Measurements from ENCODE around the gene LDAF1.
A peak's percentile ranks its signal among the peaks of the same experiment; 100 is the strongest.
"Not testable (repeated sequence)": the region's sequence is repeated elsewhere in the genome, so short reads cannot be mapped to it uniquely, and the experiment has no call there.

Gene LDAF1

GRCh38 chr16:21158208-21159110, at the start of gene LDAF1:
LDAF1 (plus strand) TSS chr16:21158674; CDS start chr16:21161183, 2,509 bp downstream.
- DNase-seq: peak; percentile 6

DNA sequence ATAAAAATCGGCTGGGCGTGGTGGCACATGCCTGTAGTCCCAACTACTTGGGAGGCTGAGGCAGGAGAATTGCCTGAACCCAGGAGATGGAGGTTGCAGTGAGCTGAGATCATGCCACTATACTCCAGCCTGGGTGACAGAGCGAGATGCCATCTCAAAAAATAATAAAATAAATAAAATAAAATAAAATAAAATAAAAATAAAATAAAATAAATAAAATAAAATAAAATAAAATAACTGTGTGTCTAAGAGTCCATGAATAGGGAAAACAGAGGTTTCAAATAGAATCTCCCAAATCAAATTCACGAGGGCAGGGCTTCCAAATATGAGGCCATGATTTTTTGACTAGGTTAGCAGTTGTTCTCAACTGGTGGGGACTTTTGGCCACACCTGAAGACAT, 42.9 kb upstream of the LDAF1 start:
- not testable (repeated sequence) for DNase-seq

GRCh38 chr16:21116148-21116693, 42.3 kb upstream of the LDAF1 start:
- no peak for DNase-seq

- DNase-seq: no peak
These were observed 40.9 kb upstream of the LDAF1 start for GRCh38 chr16:21117567-21117966.

DNA sequence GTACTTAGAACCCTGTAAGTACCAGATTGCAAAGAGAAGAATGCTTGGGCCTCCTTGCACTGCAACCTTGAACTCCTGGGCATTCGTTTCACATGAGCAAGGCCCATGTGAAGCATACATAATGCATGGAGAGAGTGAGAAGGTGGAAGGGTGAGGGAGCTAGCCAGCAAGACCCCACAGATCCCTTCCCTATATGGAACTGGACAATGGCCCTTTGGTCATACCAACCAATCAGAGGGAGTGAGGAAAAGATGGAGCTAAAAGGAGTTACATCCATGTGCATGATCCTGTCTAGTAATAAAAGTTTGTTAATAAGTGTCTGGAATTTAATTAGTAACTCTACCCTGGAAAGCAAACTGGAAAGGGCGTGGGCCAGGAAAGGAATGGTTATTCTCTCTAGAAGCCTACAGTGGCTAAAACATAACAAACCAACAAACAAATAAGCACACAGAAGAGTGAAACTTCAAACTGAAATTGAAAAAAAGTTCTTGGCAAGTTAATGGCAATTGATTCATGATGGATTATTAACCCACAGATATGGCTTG, 37.4 kb upstream of the LDAF1 start:
- DNase-seq: no peak

DNA sequence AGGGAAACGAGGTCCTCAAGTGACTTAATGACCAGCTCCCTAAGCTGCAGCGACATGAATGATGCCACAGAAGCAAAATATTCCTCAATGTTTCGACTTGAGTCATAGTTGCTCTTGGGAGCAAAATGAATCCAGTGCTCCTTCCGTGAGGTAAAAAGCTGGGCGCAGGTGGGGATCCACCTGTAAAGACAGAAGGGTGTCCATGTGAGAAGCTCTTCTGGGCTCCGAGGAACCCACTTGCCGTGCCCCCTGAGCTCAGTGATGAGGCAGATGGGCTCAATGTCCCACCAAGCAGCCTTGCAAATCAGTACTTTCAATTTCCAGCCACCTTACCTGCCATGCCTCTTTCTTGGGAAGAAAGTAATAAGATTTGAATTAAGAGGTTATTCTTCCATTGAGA, 33.3 kb upstream of the LDAF1 start:
- DNase-seq: no peak

DNA sequence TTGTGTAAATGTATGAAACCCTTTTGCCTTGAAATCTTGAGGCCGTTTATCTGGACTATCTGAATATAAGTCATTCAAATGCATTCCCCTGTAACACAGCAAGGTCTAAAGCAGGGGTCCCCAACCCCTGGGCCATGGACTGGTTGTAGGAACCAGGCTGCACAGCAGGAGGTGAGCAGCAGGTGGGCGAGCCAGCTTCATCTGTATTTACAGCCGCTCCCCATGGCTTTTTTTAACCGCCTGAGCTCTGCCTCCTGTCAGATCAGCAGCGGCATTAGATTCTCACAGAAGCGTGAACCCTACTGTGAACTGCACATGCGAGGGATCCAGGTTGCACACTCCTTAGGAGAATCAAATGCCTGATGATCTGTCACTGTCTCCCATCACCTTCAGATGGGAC, 32.0 kb upstream of the LDAF1 start:
- DNase-seq: no peak

DNA sequence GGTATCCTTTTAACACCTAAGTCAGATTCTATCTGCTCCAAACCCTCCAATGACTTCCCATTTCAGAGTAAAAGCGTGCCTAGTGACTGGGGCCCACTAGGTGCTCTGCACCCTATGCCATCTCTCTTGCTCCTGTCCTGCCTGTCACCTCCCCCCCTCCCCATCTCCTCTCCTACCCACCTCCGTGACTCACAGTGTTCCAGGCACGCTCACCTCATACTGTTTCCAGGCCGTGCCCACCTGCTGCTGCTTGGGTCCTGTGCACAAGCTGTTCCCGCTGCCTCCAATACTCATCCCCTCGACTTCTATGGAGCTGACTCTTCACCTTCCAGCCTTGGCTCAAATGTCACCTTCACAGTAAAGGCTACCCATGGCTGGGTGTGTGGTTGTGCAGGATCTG, 29.5 kb upstream of the LDAF1 start:
- DNase-seq: no peak

DNA sequence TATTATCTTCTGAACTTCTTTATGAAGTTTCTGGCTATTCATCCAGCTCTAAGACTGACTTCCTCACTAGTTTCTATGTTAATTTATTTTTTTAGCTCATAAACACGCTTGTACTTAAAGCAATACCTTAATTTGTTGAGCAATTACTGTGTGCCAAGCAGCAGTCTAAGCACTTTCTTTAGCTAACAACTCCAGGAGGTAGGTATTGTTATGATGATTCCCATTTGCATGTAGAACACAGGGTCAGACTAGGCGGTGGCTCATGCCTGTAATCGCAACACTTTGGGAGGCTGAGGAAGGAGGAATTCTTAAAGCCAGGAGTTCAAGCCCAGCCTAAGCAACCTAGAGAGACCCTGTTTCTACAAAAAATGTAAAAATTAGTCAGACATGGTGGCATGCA, 27.7 kb upstream of the LDAF1 start:
- DNase-seq: no peak

DNA sequence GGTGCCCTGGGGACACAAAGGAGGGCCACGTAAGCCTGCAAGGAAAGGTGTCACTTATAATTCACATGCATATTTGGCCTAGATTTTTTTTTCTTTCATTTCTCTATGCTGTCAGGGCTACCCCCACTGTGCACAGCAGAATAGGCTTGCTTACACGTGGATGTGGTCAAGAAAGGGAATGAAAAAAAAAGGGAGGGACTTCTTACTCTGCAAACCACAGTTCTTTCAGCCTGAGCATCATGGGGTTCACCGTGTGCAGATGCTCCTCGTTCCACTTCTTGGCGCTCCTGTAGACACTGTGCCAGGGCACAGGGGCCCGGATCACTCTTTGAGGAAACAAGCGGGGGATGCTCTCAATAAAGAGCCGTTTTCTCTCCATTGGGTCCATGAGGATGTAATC, 24.4 kb upstream of the LDAF1 start:
- no peak for DNase-seq

DNA sequence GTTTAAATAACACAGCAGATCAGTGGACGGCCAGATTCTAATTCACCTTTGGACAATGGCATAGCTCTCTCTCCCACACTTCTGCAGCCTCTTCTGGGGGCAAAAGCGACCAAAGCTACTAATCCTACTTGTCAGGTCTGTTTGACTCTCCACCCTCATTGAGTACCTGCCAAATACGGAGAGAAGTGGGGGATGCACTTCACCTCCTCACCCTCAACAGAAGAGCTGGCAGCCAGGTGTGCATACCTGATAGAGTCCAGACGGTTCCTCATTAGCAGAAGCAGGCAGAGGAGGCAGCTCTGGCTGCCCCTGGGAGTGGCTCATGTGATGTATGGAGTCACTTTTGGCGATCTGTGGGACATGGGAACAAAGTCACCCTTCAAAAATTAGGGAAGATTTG, 12.7 kb upstream of the LDAF1 start:
- DNase-seq: no peak

DNA sequence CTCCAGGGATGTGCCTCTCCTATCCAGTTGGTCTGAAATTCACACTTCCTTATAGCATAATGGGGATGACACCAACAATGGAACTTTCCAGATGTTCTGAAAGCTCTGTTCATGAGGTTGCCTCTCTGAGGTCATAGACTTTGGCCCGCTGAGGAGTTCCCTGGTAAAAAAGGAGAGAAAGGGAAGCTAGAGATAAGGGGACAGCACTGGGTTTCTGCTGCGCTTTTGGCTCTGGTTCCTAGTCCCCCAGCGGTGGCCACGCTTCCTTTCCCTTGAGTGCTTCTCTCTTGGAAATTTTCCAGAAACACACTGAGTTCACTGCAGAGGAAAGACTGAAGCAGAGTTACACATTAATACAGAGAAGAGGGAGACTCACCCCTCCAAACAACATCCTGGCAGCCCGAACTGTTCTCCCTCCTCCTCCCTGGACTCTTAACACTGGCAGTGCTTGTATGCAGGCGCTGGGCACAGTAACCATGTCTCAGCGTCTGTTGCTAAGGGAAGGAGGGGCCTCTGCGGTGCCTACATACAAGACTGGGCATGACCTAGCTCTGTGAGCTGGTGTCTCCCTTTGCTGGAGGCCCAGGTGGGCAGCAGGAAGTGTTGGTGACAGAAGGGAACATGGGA, 8.0 kb upstream of the LDAF1 start, which contains the start of gene DNAH3:
DNAH3 (minus strand) TSS at position 472 of the 627 bp plus-strand sequence. CDS start 527 bp downstream, outside the sequence.
- no peak for DNase-seq

DNA sequence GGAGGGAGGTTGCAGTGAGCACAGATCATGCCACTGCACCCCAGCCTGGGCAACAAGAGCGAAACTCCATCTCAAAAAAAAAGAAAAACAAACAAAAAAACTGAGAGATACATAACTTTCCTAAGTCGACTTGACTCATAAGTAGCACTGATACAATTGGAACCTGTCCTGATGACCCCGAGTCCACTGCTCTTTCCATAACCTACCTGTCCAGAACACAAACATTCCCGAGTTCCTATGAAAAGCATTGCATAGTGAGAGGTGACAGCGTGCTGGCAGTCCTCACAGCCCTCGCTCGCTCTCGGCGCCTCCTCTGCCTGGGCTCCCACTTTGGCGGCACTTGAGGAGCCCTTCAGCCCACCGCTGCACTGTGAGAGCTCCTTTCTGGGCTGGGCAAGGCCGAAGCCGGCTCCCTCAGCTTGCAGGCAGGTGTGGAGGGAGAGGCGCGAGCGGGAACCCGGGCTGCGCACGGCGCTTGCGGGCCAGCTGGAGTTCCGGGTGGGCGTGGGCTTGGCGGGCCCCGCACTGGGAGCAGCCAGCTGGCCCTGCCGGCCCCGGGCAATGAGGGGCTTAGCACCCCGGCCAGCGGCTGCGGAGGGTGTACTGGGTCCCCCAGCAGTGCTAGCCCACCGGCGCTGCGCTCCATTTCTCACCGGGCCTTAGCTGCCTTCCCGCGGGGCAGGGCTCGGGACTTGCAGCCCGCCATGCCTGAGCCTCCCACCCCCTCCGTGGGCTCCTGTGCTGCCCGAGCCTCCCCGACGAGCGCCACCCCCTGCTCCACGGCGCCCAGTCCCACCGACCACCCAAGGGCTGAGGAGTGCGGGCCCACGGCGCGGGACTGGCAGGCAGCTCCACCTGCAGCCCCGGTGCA, 6.1 kb upstream of the LDAF1 start:
- not testable (repeated sequence) for DNase-seq

- DNase-seq: not testable (repeated sequence)
These were observed 5.2 kb upstream of the LDAF1 start for GRCh38 chr16:21153124-21153729.

DNA sequence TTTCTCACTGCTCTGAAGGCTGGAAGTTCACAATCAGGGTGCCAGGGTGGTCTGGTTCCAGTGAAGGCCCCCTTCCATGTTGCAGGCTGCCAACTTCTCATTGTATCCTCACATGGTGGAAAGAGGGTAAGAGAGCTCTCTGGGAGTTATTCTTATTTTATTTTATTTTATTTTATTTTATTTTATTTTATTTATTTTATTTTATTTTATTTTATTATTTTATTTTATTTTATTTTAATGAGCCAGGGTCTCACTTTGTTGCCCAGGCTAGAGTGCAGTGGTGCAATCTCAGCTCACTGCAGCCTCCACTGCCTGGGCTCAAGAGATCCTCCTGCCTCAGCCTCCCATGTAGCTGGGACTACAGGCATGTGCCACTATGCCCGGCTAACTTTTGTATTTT, 2.5 kb upstream of the LDAF1 start:
- not testable (repeated sequence) for DNase-seq

DNA sequence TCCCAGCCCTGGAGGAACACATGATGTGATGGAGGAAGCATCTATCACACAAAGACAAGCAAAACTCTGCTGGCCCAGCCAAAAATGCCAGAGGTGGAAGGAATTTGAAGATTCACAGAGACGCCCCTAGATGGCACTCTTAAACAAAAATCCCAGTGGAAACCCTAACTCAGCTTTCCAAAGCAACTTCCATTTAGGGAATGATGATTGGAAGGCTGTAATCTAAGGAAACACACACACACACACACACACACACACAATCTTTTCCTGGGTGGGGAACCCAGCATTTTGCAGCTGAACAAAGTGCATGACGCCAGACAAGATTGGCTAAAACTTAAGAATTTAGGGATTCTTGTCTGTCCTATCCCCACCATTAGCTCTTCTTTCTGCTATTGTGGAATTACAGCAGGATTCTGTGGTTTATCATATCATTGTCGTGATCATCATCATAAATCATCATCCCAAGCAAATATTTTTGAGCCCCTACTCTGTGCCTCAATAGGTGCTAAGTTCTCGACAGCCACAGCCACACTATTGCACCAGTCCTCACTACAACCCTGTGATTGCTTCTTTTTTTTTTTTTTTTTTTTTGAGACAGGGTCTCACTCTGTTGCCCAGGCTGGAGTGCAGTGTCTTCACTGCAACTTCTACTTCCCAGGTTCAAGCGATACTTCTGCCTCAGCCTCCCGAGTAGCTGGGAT, 1.6 kb upstream of the LDAF1 start:
- DNase-seq: no peak

- DNase-seq: no peak
These were observed 842 bp upstream of the LDAF1 start for GRCh38 chr16:21157632-21158031.

- no peak for DNase-seq
These were observed 942 bp downstream of the LDAF1 start for GRCh38 chr16:21159281-21159951.

- DNase-seq: no peak
These were observed 1.8 kb downstream of the LDAF1 start for GRCh38 chr16:21160276-21160675.

- DNase-seq: no peak
These were observed 2.7 kb downstream of the LDAF1 start for GRCh38 chr16:21161211-21161610.

DNA sequence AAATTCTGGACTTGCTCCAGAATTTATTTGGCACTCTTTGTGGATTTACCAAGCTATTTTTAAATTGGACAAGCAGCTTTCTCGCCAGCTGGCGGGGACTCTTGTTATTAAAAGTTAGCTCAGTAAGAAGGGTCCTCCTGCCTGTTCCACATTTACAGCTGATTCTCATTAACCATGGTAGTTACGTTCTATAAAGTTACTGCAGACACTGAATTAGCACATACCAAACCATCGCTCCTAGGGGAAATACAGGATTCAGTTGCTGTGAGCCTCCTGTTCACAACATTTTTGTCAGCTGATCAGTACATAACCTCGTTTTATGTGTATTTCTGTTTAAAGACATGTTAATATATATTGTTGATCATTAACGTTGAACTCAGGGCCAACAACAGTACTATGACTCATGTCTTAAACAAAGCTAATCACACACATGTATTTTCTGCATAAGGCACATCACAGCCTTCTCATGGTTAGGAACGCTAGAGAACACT, 4.2 kb downstream of the LDAF1 start:
- DNase-seq: no peak
